ENCODE measurements around the gene GMCL2. TPM values are rescaled to one million over a fixed set of nuclear protein-coding genes. Genes with fewer than 3 reads are reported as not detected.

GMCL2 gene
- polyA plus RNA-seq, 1 of the 3 experiments (the other 2 are of a cell fraction) = not detected

DNA sequence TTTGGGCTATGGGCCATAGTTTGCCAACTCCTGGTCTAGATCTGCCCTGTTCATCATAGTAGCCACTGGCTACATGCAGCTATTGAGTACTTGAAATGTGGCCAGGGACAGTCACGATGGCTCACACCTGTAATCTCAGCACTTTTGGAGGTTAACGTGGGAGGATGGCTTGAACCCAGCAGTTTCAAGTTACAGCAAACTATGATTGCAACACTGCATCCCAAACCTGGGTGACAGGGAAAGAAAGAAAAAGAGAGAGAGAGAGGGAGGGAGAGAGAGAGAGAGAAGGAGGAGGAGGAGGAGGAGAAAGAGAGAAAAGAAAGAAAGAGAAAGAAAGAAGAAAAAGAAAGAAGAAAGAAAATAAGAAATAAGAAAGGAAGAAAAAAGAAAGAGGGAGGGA is 5.1 kb upstream of the GMCL2 start:
- TF ChIP-seq RXRA (IDR thresholded peaks at IDR 0.05; ENCODE audit: borderline replicate concordance, low read depth) = no peak
- TF ChIP-seq RFX5 (IDR thresholded peaks at IDR 0.05; ENCODE audit: low read length) = no peak
- TF ChIP-seq RAD21 (IDR thresholded peaks at IDR 0.05; ENCODE audit: low read length) = no peak
- TF ChIP-seq REST (IDR thresholded peaks at IDR 0.05; ENCODE audit: low read depth, low read length) = no peak
- no peak for TF ChIP-seq YY1 (IDR thresholded peaks at IDR 0.05; ENCODE audit: low read depth)
- no peak for TF ChIP-seq TCF12 (IDR thresholded peaks at IDR 0.05)
- no peak for TF ChIP-seq GABPA (IDR thresholded peaks at IDR 0.05; ENCODE audit: low read depth)
- TF ChIP-seq FOXM1 (IDR thresholded peaks at IDR 0.05; ENCODE audit: low read depth) = no peak
- no peak for TF ChIP-seq NFIC (IDR thresholded peaks at IDR 0.05; ENCODE audit: borderline replicate concordance)
- no peak for TF ChIP-seq USF1 (IDR thresholded peaks at IDR 0.05; ENCODE audit: borderline replicate concordance, low read depth)
- TF ChIP-seq TAF1 (IDR thresholded peaks at IDR 0.05; ENCODE audit: borderline replicate concordance, low read depth, low read length) = no peak
- TF ChIP-seq TEAD4 (IDR thresholded peaks at IDR 0.05; ENCODE audit: borderline replicate concordance, insufficient read depth) = no peak
- no peak for TF ChIP-seq JUND (IDR thresholded peaks at IDR 0.05)
- TF ChIP-seq CHD2 (IDR thresholded peaks at IDR 0.05; ENCODE audit: low read length, partially characterized antibody) = no peak
- TF ChIP-seq NRF1 (IDR thresholded peaks at IDR 0.05; ENCODE audit: low read depth, low read length) = no peak
- no peak for TF ChIP-seq MXI1 (IDR thresholded peaks at IDR 0.05; ENCODE audit: low read depth, low read length)
- TF ChIP-seq MAX (IDR thresholded peaks at IDR 0.05; ENCODE audit: low read depth) = no peak
- no peak for TF ChIP-seq POLR2AphosphoS5 (IDR thresholded peaks at IDR 0.05; ENCODE audit: low read depth, low read length)
- TF ChIP-seq EZH2phosphoT487 (IDR thresholded peaks at IDR 0.05; ENCODE audit: borderline replicate concordance, low read depth) = no peak
- Histone ChIP-seq H4K20me1 (ENCODE audit: insufficient read depth) (no peaks in the 10 kb centered on the region), H3K4me2 (no peak overlapping the region), H3K27ac (ENCODE audit: low read depth in 2 of 2, low read length in 1 of 2) (no peak overlapping the region), H3F3A (replicated peaks; ENCODE audit: insufficient read depth) (no peaks in the 10 kb centered on the region), H3K36me3 (replicated peaks in 1 of 2; ENCODE audit: control insufficient read depth in 1 of 2, insufficient read depth in 2 of 2, low read length in 1 of 2) (no peaks in the 10 kb centered on the region), H2AFZ (ENCODE audit: low read depth) (no peak overlapping the region), H3K9me2 (no peaks in the 10 kb centered on the region), H3K9ac (no peak overlapping the region), H3K27me3 (ENCODE audit: insufficient read depth) (no peaks in the 10 kb centered on the region; the same call in 1 of the 2 replicates), H3K4me1 (ENCODE audit: control insufficient read depth in 1 of 2, insufficient read depth in 2 of 2, low read depth in 1 of 2, low read length in 1 of 2) (no peaks in the 10 kb centered on the region), H3K9me3 (no peaks in the 10 kb centered on the region), H3K4me3 (ENCODE audit: low read depth in 2 of 2, low read length in 1 of 2) (no peak overlapping the region), H3K79me2 (ENCODE audit: insufficient read depth) (no peaks in the 10 kb centered on the region)
- ChIA-PET CTCF (no interaction called here), POLR2A (no interaction called here)
- 60% methylated on average over 2 of the region's 2 CpGs for WGBS (ENCODE audit: low lambda C conversion rate)
- DNase-seq = no peak
